ENCODE measurements around the gene IGFBP7.

- TF ChIP-seq CTCF (IDR thresholded peaks at IDR 0.05; ENCODE audit: low read depth, low read length, missing input control) (no peak), ATF3 (IDR thresholded peaks at IDR 0.05) (no peak), SP1 (IDR thresholded peaks at IDR 0.05) (no peak), REST (IDR thresholded peaks at IDR 0.05) (no peak), YY1 (IDR thresholded peaks at IDR 0.05) (no peak), RAD21 (IDR thresholded peaks at IDR 0.05) (no peak), MAX (IDR thresholded peaks at IDR 0.05) (no peak)
These were observed 34.8 kb downstream of the IGFBP7 start for GRCh38 chr4:57075367-57075766.

All from liver (tissue), 3 donors.